Activated T-cell treated with anti-CD3 and anti-CD28 coated beads for 4 hours (primary cell): ENCODE measurements around the gene HSD11B1L.
A peak's percentile ranks its signal among the peaks of the same experiment; 100 is the strongest.
"Not testable (repeated sequence)": the region's sequence is repeated elsewhere in the genome, so short reads cannot be mapped to it uniquely, and the experiment has no call there.

Experiments used
- DNase-seq: peaks from one replicate; pipeline ENCODE4 v3.0.0-alpha.2; 2020

The HSD11B1L gene

DNA sequence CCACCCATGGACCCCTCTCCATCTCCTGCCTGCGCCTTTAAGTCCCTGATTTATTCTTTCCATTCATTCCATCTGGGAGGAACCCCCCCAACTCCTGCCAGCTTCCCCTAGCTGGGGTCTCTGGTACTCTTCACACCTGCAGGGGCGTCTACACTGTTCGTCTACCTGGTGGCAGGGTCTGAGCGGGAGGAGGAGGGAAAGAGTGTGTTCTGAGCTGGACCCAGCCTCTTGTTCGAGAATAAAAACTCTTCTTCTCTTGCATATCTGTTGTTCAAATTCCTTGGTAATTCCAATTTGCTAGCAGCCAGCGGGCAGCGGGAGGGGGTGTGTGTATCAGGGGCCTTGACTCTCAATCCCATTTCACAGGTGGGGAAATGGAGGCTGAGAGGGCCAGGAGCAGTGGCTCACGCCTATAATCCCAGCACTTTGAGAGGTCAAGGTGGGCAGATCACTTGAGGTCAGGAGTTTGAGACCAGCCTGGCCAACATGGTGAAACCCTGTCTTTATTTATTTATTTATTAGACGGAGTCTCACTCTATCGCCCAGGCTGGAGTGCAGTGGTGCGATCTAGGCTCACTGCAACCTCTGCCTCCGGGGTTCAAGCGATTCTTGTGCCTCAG, 7.5 kb downstream of the HSD11B1L start:
- not testable (repeated sequence) for DNase-seq

DNA sequence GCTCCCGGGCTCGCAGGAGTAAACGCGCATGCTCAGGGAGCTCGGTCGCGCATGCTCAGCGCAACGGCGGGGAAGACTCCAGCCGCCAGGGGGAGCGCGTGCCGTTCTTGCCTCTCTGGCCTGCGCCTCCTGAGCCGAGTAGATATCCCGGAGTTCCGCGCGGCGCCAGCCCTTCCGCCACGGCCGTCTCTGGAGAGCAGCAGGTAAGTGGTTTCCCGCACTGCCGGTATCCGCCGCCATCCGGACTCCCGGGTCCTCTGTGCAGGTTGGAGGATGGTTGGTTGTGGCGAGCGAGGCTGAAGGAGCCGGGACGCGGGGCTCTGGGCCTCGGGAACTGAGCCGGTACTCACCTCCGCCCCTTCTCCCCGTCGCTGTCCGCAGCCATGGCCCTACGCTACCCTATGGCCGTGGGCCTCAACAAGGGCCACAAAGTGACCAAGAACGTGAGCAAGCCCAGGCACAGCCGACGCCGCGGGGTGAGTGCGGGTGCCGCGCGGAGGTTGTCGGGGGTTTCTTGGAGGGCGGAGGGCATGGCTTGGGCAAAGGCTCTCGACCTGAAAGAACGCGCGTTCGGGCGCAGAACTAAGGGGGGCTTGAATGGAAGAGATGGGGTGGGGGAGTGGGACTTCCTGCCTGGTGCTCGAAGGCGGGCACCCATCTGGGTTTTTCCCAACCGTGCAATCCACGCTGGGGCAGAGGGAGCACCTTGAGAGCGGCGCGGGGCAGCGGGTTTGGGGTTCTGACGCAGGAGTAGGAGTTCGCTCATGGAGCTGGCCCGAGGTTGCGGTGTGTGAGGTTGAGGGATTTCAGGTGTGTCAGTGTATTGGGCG, 9.5 kb downstream of the HSD11B1L start, which contains the start of gene RPL36:
RPL36 (plus strand) TSS at position 171 of the 830 bp plus-strand sequence; CDS start at position 384, 213 bp downstream.
- peak; percentile 99 for DNase-seq

DNA sequence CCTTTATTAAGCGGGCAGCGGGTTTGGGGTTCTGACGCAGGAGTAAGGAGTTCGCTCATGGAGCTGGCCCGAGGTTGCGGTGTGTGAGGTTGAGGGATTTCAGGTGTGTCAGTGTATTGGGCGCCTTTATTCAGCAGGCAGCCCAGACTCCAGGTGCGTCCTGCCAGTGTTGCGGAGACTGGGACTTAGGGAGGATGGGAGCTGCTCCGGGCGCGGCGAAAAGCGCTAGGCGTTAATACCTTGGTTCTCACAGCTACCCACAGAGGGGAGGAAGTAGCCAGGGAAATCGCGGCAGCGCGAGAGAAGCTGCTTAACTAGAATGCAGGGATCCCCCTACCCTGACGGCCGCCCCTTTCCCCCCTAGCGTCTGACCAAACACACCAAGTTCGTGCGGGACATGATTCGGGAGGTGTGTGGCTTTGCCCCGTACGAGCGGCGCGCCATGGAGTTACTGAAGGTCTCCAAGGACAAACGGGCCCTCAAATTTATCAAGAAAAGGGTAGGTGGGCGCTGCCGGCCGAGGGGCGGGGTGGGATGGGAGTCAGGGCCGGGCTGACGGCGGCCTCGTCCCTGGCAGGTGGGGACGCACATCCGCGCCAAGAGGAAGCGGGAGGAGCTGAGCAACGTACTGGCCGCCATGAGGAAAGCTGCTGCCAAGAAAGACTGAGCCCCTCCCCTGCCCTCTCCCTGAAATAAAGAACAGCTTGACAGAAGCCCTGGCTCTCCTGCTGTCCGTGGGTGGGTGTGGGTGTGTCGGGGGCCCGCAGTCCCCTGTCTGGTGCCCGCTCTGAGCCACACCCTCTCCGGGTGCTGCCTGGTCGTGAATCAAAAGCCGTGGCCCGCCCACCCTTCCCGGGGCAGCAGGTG, 10.4 kb downstream of the HSD11B1L start:
- peak; percentile 65 for DNase-seq

DNA sequence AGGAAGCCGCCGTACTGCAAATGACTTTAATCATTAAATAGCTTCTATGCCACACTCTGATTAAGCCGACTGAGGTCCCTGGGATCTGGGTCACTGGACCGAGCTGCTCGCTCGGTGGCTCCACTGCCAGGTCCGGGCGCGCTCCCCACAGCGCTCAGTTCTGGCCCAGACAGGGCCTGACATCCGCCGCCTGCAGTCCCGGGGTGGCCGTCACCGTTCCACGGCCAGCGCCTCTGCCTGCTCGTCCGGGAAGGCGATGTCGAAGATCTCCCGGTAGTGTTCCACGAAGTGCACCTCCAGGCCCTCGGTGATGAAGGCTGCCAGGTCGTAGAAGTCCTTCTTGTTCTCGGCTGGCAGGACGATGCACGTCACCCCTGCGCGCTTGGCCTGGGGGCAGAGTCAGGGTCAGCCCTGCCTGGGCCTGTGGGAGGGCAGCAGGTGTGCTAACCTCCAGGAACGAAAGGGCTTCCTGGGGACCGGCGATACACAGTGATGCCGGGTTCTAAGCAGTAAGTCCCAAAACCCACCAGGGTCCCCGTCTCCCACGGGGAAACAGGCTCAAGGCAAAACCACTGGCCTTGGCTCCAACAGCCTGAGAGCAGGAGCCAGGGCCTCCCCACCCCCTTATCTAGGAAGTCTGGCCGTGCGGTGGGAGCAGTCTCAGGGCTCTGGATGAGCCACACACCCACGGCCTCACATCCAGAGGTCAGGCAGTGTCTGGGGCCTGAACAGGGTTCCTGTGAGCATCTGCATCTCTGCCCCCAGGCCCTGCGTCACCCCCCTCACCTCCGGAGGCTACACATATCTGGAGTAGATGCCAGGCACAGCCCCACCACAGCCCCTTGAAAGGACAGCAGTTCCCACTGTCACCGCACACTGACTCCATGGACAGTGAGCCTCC, 11.2 kb downstream of the HSD11B1L start:
- DNase-seq = no peak

DNA sequence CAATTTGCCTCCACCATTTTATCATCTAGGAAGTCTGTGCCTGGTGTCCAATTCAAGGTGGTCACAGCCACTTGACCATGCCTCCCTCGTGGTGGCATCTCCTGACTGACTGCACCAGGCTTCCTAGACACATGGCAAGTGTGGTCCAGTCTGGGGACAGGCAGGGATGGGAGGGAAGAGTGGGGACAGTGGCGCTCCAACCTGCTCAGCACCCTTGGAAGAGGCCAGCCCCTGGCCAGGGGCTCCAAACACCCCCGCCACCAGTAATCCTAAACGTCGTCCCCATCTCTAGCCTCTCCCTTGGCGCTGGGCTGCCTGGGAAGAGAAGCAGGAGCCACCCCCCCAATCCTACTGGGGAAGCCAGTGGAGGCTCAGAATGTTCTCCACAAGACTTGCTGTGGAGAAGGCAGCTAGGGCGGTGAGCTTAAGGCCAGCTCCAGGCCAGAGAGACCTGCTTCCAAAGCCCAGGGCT, 11.9 kb downstream of the HSD11B1L start:
- no peak for DNase-seq

DNA sequence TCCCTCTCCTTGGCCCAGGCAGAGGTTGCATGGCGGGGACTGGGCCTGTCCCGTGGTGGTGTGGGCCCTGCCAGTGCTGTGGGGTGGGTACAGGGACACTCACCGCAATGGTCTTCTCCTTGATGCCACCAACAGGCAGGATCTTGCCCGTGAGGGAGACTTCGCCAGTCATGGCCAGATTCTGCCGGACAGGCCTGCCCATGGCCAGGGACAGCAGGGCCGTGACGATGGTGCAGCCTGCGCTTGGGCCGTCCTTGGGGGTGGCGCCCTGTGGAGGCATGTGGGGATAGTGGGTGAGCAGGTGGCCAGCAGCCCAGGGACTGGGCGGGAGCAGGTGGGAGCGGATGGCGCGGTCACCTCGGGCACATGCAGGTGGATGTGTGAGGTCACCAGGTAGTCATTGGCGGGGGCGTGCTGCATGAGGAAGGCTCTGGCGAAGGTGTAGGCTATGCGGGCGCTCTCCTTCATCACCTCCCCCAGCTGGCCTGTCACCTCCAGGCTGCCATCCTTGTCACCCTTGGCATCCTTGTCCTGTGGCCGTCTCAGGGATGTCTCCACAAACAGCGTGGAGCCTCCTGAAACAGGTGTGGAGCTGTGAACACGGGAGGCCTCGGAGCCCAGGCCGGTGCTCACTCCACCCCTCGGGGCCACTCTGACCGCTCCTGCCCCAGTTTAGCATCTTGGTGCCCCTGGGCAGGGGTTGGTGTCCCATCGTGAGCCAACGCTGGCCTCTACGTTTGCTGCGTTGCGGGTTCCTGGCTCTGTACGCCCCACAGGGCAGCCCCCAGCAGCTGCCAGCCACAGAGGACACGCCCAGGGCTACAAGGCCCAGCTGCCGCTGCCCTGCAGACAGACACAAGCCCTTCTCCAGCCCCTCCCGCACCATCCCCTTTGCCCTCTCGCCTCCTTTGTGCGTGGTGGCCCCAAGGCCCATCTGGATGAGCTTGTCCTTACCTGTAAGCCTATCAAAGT, 12.7 kb downstream of the HSD11B1L start:
- DNase-seq = no peak

DNA sequence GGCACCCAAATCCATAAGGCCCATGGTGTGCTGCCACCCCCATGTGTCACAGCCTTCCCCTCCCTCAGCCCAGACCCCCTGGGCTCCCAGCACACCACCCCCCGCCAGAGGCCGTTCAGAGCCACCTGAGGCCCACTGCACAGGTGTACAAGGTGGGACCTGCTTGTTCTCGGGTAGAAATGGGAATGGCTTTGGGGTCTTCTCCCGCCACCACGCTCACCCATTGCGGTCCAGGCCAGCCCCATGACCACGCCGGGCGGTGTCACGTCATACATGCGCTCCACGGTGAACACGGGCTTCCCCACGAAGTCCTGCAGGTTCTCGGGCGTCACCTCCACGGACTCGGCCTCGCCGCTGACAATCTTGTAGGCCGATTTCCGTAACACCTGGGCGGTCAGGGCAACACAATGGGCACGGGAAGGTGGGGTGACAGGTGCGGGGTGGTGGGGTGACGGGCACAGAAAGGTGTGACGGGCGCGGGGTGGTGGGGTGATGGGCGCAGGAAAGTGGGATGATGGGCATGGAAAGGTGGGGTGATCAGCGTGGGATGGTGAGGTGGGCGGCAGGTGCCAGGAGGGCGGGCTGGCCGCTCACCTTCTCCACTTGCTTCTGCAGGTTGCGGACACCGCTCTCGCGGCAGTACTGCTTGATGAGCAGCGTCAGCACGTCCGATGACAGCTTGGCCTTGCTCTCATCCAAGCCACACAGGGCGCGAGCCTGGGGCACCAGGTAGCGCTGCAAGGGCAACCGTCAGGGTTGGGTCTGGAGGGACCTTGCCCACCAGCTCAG, 13.5 kb downstream of the HSD11B1L start:
- no peak for DNase-seq

DNA sequence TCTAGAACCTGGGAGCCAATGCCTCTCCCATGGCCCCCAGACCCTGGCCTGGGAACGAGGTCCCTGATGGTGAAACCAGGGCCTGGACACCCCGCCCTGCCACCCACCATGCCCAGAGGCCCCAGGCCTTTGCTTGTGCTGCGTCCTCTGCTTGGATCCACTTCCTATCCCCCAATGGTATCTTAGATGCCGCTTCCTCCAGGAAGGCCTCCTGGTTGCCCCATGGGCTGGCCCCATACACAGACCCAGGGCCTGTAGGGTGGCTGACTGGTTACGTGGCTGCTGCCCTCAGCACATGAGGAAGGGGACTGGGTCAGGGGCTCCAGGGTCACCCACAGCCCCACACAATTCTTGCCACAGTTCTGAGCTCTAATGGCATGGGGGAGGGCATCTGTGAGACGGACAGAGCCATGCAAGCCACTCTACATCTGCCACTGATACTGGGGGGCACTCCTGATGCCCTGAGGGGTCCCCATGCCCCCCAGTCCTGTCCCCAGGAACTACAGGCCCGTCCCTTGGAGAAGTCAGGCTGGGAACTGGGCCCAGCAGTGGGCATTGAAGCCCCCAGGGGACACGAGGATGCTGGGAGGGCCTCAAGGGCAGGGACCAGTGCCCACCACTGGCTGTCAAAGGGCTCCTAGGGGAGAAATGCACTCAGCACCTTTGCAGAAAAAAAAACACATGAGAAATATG, 14.3 kb downstream of the HSD11B1L start:
- DNase-seq = no peak

DNA sequence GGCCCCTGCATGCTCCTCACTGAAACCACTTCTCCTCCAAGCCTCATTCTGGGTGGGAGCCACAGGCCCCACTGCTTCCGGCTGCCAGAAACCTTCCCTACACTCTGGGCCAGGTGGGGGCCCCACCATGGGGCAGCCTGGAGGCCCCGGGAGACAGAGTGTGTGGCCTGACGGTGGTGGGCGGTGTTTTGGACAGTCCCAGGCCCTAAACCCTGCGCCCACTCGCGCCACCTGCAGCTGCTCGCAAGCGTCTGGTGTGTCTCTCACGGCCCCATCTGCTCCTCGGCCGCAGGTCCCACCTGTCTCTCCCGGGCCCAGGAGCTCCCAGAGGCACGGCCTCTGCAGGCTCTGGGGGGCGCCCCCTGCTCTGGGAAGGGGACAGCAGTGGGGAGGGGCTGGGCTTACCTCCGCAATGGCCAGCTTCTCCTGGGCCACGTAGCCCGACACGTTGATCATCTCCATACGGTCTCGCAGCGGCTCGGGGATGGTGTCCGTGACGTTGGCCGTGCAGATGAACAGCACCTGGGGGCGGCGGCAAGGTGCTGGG, 14.9 kb downstream of the HSD11B1L start:
- no peak for DNase-seq

DNA sequence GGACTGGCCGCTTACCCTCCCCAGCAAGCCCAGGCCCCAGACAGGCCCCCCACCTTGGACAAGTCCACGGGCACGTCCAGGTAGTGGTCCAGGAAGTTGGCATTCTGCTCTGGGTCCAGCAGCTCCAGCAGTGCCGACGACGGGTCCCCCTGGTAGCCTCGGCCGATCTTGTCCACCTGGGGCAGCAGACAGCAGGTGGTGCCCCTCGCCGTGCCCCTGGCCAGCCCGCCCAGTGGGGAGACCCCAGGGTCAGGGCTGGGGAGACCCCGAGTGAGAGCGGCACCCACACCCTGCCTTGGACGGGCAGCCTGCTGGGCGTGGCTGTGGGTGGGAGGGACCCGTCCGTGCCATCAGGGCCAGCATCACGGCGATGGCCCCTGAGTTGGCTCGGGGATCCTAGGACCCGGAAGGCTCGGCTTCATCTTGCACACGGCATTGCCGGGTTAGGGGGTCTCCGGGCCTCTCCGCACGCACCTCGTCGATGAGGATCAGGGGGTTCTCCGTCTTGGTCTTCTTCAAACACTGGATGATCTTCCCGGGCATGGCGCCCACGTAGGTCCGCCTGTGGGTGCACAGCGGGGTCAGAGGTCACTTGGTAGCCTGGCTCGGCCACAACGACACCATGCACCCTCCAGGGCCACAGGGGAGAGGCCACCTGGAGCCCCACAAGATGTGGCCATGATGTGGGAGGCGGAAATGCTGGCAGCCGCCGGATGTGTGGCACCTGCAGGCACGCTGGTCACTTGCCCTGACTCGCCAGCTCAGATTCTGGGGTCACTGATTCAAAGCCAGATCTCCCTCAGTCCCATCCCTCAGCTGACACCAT, 15.6 kb downstream of the HSD11B1L start:
- no peak for DNase-seq

DNA sequence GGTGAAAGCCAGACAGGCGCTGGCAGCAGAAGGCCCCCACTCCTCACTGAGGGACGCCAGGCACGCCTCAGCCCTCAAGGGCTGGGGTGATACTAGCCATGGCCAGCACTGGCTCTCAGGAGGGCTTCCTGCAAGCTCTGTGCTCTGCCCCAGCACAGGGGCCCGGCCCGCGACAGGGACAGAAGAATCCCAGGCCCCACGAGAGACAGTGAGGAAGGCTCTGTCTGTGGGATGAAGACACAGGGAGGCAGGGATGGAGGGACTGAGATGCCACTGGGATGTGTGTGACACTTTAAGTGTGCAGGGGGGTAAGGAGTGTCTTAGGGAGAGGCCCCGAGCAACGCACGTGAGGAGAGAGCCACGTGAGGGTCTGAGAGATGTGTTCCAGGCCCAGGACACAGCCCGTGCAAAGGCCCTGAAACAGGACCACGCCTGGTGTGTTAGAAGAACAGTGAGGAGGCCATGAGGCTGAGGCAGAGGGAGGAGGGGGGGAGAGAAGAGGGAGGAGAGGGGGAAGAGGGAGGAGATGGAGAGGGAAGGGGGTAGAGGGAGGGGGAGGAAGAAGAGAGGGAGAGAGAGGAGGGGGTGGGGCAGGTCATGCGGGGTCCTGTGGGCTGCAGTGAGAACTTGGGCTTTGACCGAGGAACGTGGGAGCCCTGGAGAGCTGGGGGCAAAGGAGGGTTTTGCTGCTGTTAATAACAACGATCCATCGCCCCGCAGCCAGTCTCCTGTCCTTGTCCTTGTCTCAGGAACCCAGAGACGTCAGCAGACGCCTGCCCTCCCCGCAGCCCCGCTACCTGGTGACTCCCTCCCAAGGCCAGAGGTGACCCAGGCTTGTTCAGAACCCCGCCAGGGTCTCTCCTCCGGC, 16.4 kb downstream of the HSD11B1L start:
- no peak for DNase-seq

DNA sequence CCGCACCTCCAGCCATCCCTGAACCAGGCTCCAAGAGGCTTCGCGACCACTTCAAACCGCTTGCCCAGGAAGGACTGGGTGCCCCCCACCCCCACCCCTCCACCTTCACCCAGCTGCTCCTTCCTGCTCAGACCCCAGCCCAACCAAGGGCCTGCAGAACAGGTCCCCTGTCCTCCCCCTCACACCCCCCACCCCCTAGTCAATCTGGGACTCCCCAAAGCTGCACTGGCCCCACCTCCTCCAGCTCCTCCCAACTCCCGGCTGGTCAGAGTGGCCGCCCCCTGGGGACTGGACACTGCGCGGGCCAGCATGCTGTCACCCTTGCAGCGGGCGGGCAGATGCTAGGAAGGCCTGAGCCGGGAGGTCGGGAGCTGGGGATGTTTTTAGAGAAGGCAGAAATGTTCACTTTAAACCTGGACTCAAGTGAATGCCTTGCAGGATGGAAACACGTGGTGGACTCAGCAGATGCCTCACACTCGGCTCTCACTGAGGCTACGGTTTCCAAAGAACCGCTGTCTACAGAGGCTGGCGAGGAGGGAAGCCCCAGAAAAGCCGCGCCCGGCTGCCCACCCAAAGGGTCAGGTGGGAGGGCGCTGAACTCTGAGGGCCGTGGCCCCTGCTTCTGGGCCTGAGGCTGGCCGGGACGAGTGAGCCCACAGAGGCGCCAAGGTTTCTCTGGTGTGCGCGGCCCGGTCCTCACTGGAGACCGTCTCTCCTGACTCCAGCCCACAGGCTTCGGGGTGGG, 17.2 kb downstream of the HSD11B1L start:
- DNase-seq = no peak

DNA sequence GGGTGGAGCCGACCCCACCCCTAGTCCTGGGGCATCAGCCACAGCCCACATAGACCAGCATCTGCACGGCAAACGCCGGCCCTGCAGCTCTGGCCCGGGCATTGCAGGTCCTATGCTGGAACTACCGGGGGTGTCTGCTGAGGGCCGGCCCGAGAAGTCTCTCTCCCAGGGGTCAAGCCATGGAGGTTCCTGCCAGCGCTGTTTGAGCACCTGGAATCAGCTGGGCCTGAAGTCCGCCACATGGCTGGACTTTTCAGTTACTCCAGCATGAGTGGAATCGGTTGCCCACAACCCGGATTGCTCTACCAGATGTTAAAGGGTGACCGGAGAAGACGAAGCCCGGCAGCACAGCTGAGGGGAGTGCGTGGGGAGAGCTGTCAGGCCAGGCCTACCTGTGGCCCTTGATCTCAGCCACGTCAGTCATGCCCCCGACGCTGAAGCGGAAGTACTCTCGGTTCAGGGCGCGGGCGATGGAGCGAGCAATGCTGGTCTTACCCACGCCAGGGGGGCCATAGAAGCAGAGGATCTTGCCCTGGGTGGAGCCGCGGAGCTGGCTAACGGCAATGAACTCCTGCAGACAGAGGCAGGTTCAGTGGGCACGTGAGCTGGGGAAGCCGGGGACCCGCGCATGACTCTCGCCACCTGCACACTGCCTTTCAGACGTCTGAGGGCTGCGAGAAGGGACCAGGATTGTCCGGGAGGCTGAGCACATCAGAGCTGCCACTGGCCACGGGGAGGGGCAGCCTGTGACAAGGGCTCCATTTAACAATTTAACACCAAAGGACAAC, 18.0 kb downstream of the HSD11B1L start:
- DNase-seq = no peak

DNA sequence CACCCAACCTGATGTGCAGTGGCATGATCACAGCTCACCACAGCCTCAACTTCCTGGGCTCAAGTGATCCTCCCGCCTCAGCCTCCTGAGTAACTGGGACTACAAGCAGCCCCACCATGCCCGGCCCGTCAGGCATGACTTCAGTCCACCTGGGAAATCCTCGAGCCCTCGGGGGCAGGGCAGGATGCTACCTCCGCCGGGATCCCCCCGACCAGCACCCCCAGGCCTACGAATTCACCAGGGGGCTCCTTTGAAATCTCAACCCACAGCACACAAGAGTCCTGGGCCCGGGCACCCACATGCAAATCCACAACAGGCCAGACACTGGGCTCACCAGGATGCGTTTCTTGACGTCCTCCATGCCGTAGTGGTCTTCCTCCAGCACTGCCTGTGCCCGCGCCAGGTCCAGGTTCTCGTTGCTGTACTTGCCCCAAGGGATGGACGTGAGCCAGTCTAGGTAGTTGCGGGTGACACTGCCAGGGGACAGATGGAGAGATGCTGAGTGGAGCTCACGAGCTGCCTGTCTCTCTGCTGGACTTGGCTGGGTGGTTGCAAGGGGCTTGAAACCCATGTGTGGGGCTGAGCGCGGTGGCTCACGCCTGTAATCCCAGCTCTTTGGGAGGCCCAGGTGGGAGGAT, 19.7 kb downstream of the HSD11B1L start:
- no peak for DNase-seq

DNA sequence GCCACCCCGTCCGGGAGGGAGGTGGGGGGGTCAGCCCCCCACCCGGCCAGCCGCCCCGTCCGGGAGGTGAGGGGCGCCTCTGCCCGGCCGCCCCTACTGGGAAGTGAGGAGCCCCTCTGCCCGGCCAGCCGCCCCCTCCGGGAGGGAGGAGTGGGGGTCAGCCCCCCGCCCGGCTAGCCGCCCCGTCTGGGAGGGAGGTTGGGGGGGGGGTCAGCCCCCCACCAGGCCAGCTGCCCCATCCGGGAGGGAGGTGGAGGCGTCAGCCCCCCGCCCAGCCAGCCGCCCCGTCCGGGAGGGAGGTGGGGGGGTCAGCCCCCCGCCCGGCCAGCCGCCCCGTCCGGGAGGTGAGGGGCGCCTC, 21.2 kb downstream of the HSD11B1L start:
- not testable (repeated sequence) for DNase-seq
